NOMO-1 (cell line): ENCODE measurements around the gene PHTF2.
A peak's percentile ranks its signal among the peaks of the same experiment; 100 is the strongest.

Experiments used
- DNase-seq, 2 experiments: peaks; one replicate each; lab custom pipeline; 2025; ENCODE audit not compliant: unreplicated experiment in 2 of 2; lab: John Stamatoyannopoulos, UW

PHTF2 gene

DNA sequence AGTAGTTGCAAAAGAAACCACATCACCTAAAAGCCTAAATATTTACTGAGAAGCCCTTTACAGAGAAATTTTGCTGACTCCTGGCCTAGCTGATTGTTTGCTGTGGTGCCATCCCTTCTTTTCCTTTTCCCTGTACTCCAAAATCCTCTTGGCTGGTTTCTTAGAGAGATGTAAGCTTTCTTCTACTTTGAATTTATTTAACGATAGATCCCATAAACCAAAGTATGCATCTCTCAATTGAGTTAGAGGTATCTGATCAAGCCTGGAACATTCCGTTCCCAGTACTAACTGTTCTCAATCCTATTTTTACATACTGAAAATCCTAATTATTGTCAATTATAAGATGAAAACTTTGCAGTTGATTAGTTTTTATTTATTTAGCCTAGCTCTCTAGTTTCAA is 6.6 kb upstream of the PHTF2 start:
- DNase-seq: no peak

DNA sequence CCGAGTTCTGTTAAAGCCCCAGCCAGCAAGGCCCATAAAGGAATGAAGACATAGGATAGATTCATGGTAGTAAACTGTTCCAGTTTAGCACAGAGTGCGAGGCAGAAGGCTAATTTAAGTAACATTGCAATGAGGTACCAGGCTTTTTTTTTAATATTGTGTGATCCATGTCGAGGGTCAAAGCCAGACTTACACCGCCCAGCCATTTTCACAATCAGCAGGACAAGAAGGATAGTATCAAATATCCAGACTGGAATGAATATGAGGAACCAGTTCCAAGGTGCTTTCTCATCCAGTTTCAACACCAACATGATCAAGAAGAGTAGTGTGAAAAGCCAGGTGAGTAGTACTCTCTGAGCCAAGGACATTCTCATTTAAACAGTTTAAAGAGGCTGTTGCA is 4.6 kb upstream of the PHTF2 start:
- DNase-seq: no peak

DNA sequence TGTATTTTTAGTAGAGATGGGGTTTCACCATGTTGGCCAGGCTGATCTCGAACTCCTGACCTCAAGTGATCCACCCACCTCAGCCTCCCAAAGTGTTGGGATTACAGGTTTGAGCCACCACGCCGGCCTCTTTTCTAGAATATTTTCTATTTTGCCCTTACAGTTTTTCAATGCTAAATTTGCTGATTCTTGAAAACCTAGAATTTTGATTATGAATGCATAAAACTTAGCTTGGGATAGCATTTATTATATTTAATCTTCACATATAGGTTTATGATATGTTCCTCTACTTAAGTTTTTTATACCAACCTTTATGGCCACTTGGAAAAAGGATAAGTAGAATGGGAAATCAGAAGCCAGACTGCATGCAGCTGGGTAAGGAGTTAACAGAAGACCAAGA is 2.5 kb upstream of the PHTF2 start:
- no peak for DNase-seq

DNA sequence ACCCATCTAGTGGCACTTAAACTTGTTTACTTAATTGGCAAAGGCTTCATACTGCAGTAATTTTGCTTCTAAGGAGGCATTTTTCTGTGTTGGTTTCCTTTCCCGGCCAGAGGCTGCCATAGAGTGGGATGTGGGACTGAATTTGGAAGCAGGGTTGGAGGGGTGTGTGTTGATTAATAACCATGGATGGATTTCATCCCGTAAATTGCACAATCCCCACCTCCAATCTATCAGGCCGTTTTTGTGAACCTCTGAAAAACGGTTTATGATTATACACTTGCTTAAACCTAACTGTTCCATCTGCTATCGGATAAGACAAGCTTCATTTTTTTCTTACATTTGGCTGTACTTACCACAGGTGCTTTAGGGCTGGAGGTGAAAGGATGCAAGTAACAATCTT is 1.6 kb upstream of the PHTF2 start:
- no peak for DNase-seq

DNA sequence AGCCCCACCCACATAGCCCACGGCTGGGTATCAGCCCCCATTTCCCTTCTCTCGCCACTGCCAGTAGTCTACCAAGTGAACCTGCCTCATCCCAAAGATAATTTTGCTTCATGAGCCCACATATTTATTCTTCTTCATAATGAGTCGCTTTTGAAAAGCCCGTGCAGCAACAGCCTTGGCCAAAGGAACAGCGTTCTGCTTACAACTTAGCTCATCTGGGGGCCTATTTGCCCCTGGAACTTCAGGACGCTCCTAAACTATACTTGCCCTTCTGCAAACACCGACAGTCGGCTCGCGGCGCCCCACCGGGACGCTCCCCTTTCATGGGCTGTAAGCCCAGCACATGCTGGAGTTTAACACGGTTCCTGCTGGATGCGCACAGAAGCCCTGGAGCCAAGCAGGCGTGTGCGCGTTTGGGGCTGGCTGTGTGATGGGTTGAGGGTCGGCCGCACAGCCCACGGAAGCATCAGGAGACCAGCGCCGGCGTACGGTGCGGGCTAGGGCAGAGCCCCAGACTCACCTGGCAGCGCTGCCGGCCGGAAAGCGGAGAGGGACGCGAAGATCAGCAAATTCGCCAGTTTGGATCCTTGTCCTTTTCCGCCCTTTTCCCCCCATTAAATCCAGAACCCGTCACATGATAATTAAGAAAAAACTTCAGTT is 709 bp upstream of the PHTF2 start:
- DNase-seq: peak in 1 of 2 experiments; percentile 67

DNA sequence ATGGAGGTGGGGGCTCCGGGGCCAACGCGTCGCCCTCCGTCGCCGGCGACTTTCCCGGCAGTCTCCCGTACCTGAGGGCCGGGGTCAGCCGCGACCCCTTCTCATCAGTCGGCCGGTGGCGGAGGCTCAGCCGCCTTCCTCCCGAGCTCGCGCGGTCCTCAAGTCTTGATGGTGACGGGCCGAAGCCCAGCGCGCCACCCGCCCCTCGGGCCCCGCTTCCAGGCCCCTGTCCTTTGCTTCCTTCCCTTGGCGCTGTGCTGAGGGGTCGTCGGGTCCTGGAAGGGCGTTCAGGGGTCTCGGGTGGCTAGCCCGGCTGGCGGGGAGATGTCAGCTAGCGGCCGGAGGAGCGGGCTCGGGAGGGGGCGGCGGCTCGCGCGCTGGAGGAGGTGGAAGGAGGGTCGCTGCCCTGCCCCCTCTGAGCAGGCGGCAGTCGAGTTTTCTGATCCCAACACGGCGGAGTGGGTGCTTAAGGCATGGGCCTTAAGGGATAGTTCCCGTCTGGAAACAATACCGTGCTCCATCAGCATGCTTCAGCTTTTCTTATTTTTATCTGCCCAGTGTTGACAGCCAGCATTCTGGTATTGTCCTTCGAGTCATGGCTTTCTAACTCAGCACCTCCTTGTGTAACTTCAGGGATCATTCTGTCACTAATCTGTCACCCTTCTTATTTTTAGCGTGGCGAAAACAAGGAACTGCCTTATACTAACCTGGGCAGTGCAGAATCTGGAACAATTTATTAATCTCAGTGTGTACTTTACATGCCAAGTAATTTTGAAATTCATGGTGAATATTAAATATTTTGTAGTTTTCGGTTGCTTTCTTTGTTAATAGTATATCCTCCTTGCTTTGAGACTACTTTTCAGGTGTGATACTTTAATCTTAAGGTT is 748 bp downstream of the PHTF2 start:
- DNase-seq: peak; percentile 84 to 98

DNA sequence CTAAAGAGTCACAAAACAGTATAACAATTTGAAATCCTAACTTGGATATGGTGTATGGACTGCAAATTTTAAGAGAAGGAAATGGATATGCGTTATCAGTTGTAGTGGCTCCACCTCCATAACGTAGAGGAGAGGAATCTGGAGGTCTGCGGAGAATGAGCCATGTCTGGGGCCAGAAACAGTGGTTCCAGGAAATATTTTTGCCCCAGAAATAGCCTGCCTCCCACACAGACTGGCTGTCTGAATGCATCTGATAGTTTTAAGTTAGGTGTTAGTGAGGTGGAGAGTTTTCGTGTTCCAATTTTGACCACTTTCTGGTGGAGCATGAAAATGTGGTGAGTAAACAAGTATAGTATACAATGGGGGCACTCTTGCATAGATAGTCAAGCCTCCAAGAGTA is 1.6 kb downstream of the PHTF2 start:
- no peak for DNase-seq

DNA sequence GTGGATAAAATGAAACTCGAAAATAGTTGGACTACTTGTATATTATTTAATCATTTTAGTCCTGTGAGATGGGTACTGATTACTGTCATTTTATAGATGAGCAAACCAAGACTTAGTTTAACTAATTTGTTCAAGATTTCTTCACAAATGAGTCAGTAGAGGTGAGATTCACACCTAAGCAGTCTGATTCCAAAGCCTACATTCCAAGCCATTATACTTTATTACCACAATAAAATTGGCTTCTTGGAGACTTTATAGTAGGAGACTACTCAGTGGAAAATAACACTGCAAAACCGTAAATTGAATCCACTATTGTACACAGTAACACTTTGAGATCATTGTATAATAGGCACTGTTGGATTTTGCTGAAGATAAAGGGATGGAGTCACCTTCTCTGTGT is 2.2 kb downstream of the PHTF2 start:
- DNase-seq: no peak

DNA sequence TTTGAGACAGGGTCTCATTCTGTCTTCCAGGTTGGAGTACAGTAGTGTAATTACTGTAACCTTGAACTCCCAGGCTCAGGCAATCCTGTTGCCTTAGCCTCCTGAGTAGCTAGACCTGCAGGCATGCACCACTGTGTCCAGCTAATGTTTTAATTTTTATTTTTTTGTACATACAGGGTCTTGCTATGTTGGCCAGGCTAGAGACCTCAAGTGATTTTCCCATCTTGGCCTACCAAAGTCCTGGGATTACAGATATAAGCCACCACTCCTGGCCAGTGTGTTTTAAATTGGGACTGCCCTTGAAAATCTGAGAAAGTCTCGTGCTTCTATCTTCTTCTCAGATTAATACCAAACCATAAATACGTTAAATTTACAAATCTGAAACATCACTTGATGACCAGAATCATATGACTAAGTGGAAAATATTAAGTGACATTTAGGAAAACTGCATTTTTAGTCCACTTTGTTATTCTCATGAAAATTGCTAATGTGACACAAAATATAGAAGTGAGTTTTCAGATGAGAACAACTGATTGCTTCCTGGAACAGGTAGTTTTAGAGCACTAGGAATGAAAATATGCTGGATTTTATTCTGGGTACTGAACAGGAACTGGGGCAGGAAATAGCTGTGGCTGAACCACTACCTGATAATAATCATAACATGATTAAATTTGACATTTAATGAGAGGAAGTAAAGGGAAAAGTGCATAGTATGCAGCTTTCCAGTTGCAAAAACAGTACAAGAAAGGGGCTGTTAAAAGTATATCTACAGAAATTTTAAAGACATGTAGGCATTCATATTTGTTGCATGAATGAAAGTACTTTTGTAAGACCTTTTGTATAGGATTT is 4.2 kb downstream of the PHTF2 start:
- peak in 1 of 2 experiments; percentile 32 for DNase-seq

DNA sequence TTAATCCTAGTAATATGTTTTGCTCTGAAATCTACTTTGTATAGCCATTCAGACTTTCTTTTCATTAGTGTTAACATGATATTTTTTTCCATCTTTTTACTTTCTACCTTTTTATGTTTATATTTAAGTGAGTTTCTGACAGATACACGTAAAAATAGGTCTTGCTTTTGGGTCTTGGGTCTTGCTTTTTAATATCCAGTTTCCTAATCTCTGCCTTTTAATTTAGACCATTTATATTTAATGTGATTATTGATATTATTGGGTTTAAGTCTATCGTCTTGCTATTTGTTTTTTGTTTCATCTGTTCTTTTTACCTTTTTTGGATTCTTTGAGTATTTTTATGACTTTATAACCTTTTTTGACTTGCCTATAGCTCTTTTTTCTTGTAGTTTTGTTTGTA is 7.9 kb downstream of the PHTF2 start:
- DNase-seq: no peak

DNA sequence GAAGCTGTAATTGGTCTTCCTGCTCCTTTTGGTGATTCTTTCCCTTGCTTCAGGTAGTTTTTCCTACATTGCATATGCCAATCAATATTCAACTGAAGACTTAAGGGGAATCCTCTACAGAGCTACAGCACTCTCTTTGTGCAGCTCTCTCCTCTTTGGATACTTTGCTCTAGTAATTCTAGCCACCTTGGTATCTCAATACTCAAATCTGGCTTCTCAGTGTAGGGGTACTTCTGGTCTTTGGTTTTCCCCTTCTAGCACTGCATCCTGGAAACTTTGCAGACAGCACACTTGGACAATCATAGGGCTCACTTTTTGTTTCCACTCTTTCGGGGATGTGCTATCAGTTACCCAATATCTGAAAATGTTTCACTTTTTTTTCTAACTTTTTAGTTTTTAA is 9.9 kb downstream of the PHTF2 start:
- DNase-seq: no peak

DNA sequence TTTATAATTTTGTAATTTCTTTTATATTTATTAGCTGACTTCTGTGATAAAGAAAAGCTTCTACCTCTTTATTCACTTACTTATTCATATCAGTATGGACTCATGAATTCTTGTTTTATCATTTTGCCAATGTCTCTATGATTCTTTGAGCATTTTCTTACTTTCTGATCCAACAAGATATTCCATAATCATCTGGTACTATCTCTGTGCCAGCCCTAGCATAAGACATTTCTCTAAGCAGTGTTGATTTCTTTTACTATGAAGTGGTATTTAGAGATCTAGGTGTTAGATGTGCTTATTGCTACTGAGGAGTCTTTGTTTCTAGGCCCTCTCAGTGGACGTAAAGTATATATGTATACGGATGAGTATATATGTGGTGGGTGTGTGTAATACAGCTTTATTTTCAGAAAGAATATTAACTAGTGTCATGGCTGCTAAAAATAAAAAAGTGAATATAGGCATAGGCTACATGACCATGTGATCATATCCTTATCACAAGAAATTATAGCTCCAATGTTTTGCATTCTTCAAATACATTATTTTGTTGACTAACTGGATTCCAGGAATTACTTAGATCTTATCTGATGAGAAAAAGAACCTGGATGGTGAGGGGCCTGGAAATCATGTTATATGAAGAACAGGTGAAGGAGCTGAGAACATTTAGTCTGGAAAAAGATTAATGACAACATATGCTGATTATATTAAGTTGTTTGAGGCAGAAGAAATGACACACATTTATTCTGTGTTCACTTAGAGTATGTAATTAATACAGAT is 13.1 kb downstream of the PHTF2 start:
- DNase-seq: no peak

DNA sequence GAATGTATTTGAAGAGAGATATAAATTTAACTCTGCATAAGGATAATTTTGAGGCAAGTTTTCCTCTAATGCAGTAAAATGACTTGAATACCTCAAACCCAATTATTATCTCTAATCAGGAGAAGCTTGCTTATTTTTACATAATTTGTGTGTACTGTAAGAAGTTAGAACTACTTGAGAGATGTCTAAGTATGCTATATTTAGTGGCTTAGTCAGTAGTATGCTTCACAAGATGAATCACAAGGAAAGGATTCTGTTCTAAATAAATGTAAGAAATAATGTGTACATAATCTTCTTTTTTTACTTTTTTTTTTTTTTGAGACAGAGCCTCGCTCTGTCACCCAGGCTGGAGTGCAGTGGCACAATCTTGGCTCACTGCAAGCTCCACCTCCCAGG is 13.7 kb downstream of the PHTF2 start:
- no peak for DNase-seq

DNA sequence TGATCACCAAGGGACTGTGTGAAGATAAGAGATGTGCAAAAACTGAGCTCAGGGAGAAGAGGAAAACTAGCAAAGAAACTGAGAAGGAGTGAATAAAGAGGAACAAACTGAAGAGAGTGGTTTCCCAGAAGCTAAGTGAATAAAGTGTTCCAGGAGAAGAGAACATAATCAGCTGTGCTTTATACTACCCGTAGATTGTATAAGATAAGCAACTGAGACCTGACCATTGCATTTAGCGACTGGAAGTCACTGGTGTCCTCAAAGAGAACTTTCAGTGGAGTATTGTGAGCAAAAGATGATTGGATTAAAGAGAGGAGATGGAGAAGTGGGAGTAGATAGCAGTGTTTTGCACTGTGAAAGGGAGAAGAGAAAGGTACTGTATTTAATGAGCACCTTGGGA is 14.6 kb downstream of the PHTF2 start:
- DNase-seq: peak in 1 of 2 experiments; percentile 34

DNA sequence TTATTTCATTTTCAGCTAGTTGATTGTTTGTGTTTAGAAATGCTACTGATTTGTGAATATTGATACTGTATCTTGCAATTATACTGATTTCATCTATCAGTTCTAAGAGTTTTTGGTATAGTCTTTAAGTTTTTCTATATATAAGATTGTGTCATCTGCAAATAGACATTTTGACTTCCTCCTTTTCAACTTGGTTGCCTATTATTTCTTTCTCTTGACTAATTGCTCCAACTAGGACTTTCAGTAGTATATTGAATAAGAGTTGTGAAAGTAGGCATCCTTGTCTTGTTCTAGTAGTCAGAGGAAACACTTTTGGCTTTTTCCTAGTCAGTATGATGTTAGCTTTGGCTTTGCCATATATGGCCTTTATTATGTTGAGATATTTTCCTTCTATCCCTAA is 20.4 kb downstream of the PHTF2 start:
- DNase-seq: peak; percentile 53 to 94

DNA sequence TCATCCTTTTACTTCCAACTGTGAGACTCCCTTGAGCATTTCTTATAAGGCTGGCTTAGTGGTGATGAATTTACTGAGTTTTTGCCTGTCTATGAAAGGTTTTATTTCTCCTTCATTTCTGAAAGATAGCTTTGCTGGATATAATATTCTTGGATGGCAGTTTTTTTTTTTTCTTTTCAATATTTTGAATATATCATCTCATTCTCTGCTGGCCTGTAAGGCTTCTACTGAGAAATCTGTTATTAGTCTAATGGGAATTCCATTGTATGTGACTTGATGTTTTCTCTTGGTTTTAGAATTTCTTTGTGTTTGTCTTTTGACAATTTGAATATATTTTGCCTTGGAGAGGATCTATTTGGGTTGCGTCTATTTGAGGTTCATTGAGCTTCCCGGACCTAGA is 22.4 kb downstream of the PHTF2 start:
- DNase-seq: no peak

DNA sequence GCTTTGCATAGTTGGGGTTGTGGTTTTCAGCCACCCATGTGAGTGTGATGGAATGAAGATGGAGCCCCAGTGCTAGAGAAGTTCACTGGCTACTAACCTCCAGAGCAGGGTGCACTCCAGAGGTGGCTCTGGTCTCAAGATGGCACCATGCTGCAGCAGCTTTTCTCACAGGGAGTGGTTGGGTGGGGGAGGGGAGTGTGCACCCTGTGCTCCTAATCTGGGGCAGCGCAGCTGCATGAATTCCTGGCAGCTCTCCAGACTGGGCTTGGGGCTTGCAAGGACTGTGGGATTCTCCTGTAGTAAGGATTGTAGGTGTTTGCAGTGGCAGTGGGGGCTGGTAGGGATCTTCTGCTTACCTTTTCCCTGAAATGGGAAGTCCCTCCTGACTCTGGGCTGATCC is 23.7 kb downstream of the PHTF2 start:
- DNase-seq: no peak

DNA sequence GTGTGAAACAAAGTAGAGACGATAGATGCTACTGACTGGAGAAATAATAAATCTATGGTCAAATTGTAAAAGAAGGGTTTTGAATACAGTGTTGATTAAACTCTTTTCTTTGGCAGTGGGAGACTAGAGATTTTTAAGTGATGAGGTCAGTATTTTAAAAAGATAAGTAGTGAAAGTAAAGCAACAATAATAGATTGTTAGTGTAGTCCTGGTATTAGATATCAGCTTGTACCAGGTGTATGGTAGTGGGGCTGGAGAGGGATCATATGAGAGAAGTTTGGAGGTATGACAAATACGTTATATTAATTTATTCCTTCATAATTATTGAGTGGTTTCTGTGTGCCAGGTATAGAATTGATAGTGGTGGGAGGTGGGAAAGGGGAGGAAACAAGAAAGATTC is 25.2 kb downstream of the PHTF2 start:
- DNase-seq: no peak

DNA sequence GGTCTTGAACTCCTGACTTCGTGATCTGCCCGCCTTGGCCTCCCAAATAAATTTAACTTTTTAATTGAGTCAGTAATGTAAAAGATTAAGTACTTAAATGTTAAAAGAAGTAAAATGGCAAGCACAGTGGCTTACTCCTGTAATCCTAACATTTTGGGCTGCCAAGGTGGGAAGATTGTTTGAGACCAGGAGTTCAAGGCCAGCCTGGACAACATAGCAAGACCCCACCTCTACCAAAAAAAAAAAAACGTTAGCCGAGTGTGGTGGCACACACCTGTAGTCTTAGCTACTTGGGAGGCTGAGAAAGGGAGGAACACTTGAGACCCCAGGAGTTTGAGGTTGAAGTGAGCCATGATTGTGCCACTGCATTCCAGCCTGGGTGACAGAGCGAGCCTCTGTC is 26.1 kb downstream of the PHTF2 start:
- no peak for DNase-seq

DNA sequence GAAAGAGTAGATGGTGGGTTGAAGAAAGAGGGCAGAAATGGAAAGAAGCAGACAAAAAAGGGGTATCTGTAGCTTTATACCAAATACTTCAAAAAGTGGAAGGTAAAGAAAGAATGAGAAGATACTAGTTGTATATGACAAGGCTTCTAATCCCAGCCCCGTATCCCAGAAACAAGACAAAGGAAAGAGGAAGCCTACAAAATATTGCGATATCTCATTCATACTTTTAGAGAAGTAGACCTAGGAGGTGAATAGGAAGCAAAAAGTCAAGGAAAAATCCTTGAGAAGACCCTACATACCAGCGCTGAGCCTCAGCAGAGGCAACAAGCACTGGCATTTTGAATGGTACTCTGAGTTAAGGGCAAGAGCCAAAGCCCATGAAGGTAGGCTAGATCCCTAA is 26.6 kb downstream of the PHTF2 start:
- DNase-seq: peak; percentile 38 to 57

DNA sequence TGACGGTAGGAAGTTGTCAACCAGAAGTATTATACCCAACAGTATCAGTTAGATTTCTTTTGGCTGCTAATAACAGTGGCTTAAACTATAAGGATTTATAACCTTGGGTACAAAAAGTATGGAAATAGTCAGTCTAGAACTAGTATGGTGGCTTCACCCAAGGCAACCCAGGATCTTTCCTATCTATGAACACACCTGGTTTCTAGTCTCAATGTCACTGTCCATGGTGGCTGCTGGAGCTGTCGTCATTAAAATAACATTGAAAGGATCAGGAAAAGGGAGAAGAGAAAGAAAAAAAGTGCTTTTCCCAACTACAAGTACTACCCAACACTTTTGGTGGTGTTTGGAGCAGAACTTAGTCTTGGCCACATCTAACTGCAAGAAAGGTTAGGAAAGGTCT is 27.7 kb downstream of the PHTF2 start:
- DNase-seq: no peak
